Epithelial cell of proximal tubule (primary cell): ENCODE results near the gene PCK2. TPM values are rescaled to one million over a fixed set of nuclear protein-coding genes. Genes with fewer than 3 reads are reported as not detected.
"Not testable (repeated sequence)": the region's sequence is repeated elsewhere in the genome, so short reads cannot be mapped to it uniquely, and the experiment has no call there.

ENCODE experiments used
- DNase-seq: peaks from one replicate; pipeline ENCODE4 v3.0.0-alpha.2; 2011; ENCODE audit warnings: low read depth
- H3K4me3 ChIP-seq: 2 replicates; pipeline ENCODE4 v1.5.1; 2011; ENCODE audit warnings: low read depth, mild to moderate bottlenecking, low read length
- CTCF ChIP-seq: conservative IDR thresholded peaks from 2 replicates; pipeline ENCODE4 v1.5.1; 2012; ENCODE audit warnings: low read depth, mild to moderate bottlenecking, low read length
- total RNA-seq: library from RNA; depleted of rRNA; stranded (reverse); fragments of >200 nt; gene quantifications from 2 replicates; pipeline ENCODE4 v1.2.3, GENCODE V29; 2015

PCK2 gene
- 40.0 and 47.7 TPM in 2 replicates for total RNA-seq

GRCh38 chr14:24093901-24094840, at the start of gene PCK2:
Gene PCK2, plus strand, starts transcription at chr14:24094311. Its CDS starts 95 bp downstream, at chr14:24094406.
- peak; percentile 24 for TF ChIP-seq CTCF
- no peak for DNase-seq
- peak within 1 kb of the TSS; percentile 94 for H3K4me3 ChIP-seq

GRCh38 chr14:24049002-24049401, 45.1 kb upstream of the PCK2 start:
- H3K4me3 ChIP-seq, DNase-seq: not testable (repeated sequence)

GRCh38 chr14:24050753-24051152, 43.4 kb upstream of the PCK2 start:
- DNase-seq, H3K4me3 ChIP-seq: not testable (repeated sequence)

- no peak for DNase-seq
- H3K4me3 ChIP-seq = peak overlapping the region; percentile 60
These were observed 42.8 kb upstream of the PCK2 start for GRCh38 chr14:24051176-24051788.

GRCh38 chr14:24051789-24052655, 42.1 kb upstream of the PCK2 start, which contains the start of gene CARMIL3:
Gene CARMIL3, plus strand, starts transcription at chr14:24052009. Its CDS starts 145 bp downstream, at chr14:24052154.
- DNase-seq = no peak
- H3K4me3 ChIP-seq = peak within 1 kb of the TSS; percentile 60
- TF ChIP-seq CTCF = no peak

More at GRCh38 chr14:24051176-24051788, 42.8 kb upstream of the PCK2 start:
- no peak for TF ChIP-seq CTCF

GRCh38 chr14:24052656-24053547, 41.2 kb upstream of the PCK2 start:
- peak overlapping the region; percentile 60 for H3K4me3 ChIP-seq
- DNase-seq = no peak
- TF ChIP-seq CTCF = no peak
